ENCODE results near the gene KRT73. TPM values are rescaled to one million over a fixed set of nuclear protein-coding genes. Genes with fewer than 3 reads are reported as not detected.

The KRT73 gene
- total and polyA plus RNA-seq, 8 donors = 0.06 to 0.34 (median 0.20) TPM; not detected in 2

GRCh38 chr12:52643233-52644077 lies 25.1 kb upstream of the KRT73 start:
- Histone ChIP-seq H3K4me3 (no peak overlapping the region), H3K36me3 (no peaks in the 10 kb centered on the region), H3K27me3 (peaks cover 0 to 12% of the 10 kb centered on the region in 2 donors), H3K4me1 (no peaks in the 10 kb centered on the region), H3K27ac (no peak overlapping the region), H3K9me3 (no peaks in the 10 kb centered on the region)
- no peak for ATAC-seq
- no peak for DNase-seq
- intact Hi-C loops (cut with DNase I) = no loop called here
- TF ChIP-seq, protein P1, sequence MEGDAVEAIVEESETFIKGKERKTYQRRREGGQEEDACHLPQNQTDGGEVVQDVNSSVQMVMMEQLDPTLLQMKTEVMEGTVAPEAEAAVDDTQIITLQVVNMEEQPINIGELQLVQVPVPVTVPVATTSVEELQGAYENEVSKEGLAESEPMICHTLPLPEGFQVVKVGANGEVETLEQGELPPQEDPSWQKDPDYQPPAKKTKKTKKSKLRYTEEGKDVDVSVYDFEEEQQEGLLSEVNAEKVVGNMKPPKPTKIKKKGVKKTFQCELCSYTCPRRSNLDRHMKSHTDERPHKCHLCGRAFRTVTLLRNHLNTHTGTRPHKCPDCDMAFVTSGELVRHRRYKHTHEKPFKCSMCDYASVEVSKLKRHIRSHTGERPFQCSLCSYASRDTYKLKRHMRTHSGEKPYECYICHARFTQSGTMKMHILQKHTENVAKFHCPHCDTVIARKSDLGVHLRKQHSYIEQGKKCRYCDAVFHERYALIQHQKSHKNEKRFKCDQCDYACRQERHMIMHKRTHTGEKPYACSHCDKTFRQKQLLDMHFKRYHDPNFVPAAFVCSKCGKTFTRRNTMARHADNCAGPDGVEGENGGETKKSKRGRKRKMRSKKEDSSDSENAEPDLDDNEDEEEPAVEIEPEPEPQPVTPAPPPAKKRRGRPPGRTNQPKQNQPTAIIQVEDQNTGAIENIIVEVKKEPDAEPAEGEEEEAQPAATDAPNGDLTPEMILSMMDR (IDR thresholded peaks at IDR 0.05) = no peak

DNA sequence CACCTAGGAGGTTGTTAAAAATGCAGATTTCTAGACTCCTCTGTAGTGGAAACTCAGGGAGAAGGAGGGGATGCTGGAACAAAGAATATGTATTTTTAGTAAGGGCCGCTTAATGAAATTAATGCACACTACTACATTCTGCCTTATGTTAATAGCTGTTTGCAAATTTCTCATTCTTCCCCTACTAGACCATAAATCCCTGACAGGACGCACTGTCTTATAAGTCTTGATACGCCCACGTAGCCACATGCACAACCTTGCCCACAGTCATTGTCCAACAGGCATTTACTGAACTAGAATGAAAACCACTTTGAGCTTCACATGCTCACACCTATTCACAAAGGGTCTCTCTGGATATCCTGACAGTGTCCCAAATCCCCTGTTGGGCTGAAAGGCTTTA lies 23.1 kb upstream of the KRT73 start:
- Histone ChIP-seq H3K4me3 (no peak overlapping the region), H3K27ac (no peak overlapping the region), H3K27me3 (peaks cover 0 to 8% of the 10 kb centered on the region in 2 donors), H3K36me3 (no peaks in the 10 kb centered on the region), H3K4me1 (no peaks in the 10 kb centered on the region), H3K9me3 (no peaks in the 10 kb centered on the region)
- intact Hi-C loops (cut with DNase I) = no loop called here
- TF ChIP-seq, protein P1 (IDR thresholded peaks at IDR 0.05) = no peak
- DNase-seq (no peak), ATAC-seq (no peak)

DNA sequence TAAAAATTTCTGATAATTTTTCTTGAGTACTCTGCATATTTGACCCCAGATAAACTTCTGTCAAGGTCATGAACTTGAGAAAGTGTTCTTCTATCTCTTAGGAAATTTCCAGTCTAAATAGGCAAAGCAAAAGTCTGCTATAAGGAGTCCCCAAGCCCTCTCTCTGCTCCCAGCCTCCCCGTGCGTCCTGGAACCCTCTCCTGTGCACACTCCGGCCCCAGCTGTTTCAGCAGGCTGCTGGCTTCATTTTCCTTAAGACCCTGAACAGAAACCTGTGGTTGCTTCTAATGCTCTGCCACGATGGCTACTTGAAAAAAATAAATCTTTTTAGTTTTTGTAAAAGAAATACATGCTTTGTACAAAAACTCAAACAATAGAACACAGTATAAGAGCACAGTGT lies 18.9 kb upstream of the KRT73 start:
- TF ChIP-seq, protein P1 (IDR thresholded peaks at IDR 0.05) = no peak
- no peak overlapping the region for H3K4me3 ChIP-seq
- H3K27me3 ChIP-seq = no peaks in the 10 kb centered on the region
- no peaks in the 10 kb centered on the region for H3K36me3 ChIP-seq
- intact Hi-C loops (cut with DNase I) = no loop called here
- ATAC-seq = no peak
- no peaks in the 10 kb centered on the region for H3K4me1 ChIP-seq
- no peak overlapping the region for H3K27ac ChIP-seq
- no peaks in the 10 kb centered on the region for H3K9me3 ChIP-seq
- no peak for DNase-seq

DNA sequence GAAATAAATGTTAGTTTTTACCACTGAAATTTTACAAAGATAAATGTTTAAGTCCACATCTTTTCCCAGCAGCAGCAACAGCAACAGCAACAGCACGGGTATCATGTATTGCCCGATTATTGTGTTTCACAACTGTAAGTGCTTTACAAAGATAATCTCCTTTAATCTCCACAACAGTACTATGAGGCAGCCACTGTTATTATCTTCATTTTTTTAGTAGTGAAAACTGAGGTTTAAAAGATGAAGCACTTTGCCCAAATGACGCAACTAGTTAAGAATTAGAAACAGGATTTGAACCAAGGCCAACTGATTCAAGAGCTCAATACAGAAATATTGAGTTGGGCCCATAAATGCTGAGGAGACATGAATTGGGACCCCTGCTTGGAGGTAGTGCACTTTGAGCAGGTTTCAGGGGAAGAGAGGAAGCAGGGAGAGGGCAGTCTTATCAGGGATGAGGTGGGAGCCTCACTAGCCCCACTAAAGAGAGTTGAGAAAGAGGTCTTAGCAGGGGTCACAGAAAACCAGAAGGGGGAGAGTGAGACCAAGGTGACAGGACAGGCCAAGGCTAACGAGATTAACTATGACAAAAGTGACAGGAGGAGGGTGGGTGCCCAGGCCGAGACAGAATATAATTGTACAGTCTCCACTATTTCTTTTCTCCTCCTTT lies 18.4 kb upstream of the KRT73 start:
- H3K9me3 ChIP-seq = no peaks in the 10 kb centered on the region
- no peaks in the 10 kb centered on the region for H3K27me3 ChIP-seq
- no peaks in the 10 kb centered on the region for H3K36me3 ChIP-seq
- no peaks in the 10 kb centered on the region for H3K4me1 ChIP-seq
- no peak overlapping the region for H3K27ac ChIP-seq
- TF ChIP-seq, protein P1 (IDR thresholded peaks at IDR 0.05) = no peak
- no peak for DNase-seq
- intact Hi-C loops (cut with DNase I) = no loop called here
- no peak overlapping the region for H3K4me3 ChIP-seq
- no peak for ATAC-seq

DNA sequence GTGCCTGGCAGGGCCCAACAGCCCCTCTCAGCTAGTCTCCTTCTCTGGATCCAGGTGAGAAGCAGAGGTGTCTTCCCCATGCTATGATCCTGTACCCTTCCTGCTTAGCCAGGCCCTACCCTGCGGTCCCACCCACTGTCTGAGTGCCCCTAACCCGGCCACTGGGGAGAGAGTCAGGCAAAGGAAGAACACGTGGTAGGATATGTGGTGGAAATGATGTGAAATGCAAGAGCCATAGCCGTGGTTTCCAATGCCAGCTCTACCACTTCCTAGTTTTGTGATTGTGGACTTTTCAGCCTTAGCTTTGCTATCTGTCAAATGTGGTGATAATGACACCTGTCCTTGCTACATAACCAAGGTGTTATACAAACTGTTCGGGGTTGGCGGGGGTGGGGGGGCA lies 17.8 kb upstream of the KRT73 start:
- Histone ChIP-seq H3K27me3 (no peaks in the 10 kb centered on the region), H3K36me3 (no peaks in the 10 kb centered on the region), H3K27ac (no peak overlapping the region), H3K4me1 (no peaks in the 10 kb centered on the region), H3K9me3 (no peaks in the 10 kb centered on the region), H3K4me3 (no peak overlapping the region)
- intact Hi-C loops (cut with DNase I) = no loop called here
- ATAC-seq (no peak), DNase-seq (no peak)
- TF ChIP-seq, protein P1 (IDR thresholded peaks at IDR 0.05) = no peak
